GM19023 (cell line): ENCODE data around the gene NTNG2.
"Not testable (repeated sequence)": the region's sequence is repeated elsewhere in the genome, so short reads cannot be mapped to it uniquely, and the experiment has no call there.

Experiments
- ATAC-seq: cut with Tn5 transposase; IDR thresholded peaks from one replicate; pipeline ENCODE4 v1.9.1; 2021; ENCODE audit warnings: mild to moderate bottlenecking, moderate library complexity; ENCODE audit not compliant: unreplicated experiment

The NTNG2 gene

GRCh38 chr9:132247942-132248341 lies 86.1 kb downstream of the NTNG2 start:
- no peak for ATAC-seq

- ATAC-seq, result no peak
Observed at GRCh38 chr9:132249123-132249522, 87.3 kb downstream of the NTNG2 start.

- no peak for ATAC-seq
Observed at GRCh38 chr9:132249690-132250089, 87.8 kb downstream of the NTNG2 start.

GRCh38 chr9:132250324-132251262 lies 88.7 kb downstream of the NTNG2 start:
- ATAC-seq, result no peak

GRCh38 chr9:132260846-132261245 lies 99.0 kb downstream of the NTNG2 start:
- ATAC-seq, result no peak

GRCh38 chr9:132266017-132266416 lies 104.2 kb downstream of the NTNG2 start:
- ATAC-seq, result no peak

GRCh38 chr9:132267660-132268059 lies 105.8 kb downstream of the NTNG2 start:
- no peak for ATAC-seq

- no peak for ATAC-seq
Observed at GRCh38 chr9:132268725-132269352, 107.0 kb downstream of the NTNG2 start.

GRCh38 chr9:132269704-132270516 lies 108.1 kb downstream of the NTNG2 start:
- not testable (repeated sequence) for ATAC-seq

- ATAC-seq, result no peak
Observed at GRCh38 chr9:132274861-132275260, 113.0 kb downstream of the NTNG2 start.

- no peak for ATAC-seq
Observed at GRCh38 chr9:132283165-132283564, 121.3 kb downstream of the NTNG2 start.

GRCh38 chr9:132283863-132284262 lies 122.0 kb downstream of the NTNG2 start:
- no peak for ATAC-seq

- ATAC-seq, result no peak
Observed at GRCh38 chr9:132287256-132287760, 125.5 kb downstream of the NTNG2 start.

- no peak for ATAC-seq
Observed at GRCh38 chr9:132288361-132288760, 126.5 kb downstream of the NTNG2 start.

GRCh38 chr9:132288966-132289365 lies 127.1 kb downstream of the NTNG2 start:
- no peak for ATAC-seq

GRCh38 chr9:132293145-132293721 lies 131.4 kb downstream of the NTNG2 start:
- no peak for ATAC-seq
